Stimulated activated CD8-positive, alpha-beta memory T cell treated with anti-CD3 and anti-CD28 coated beads, Interleukin-2, amount 100 ng/mL, for 1 hour (primary cell): Measurements from ENCODE around the gene COX7A1.
"Not testable (repeated sequence)": the region's sequence is repeated elsewhere in the genome, so short reads cannot be mapped to it uniquely, and the experiment has no call there.

Source experiments
- DNase-seq, 2 donors: peaks; one replicate each; pipeline ENCODE4 v3.0.0-alpha.2; 2020; ENCODE audit warnings: low read depth in 2 of 2

COX7A1 gene

DNA sequence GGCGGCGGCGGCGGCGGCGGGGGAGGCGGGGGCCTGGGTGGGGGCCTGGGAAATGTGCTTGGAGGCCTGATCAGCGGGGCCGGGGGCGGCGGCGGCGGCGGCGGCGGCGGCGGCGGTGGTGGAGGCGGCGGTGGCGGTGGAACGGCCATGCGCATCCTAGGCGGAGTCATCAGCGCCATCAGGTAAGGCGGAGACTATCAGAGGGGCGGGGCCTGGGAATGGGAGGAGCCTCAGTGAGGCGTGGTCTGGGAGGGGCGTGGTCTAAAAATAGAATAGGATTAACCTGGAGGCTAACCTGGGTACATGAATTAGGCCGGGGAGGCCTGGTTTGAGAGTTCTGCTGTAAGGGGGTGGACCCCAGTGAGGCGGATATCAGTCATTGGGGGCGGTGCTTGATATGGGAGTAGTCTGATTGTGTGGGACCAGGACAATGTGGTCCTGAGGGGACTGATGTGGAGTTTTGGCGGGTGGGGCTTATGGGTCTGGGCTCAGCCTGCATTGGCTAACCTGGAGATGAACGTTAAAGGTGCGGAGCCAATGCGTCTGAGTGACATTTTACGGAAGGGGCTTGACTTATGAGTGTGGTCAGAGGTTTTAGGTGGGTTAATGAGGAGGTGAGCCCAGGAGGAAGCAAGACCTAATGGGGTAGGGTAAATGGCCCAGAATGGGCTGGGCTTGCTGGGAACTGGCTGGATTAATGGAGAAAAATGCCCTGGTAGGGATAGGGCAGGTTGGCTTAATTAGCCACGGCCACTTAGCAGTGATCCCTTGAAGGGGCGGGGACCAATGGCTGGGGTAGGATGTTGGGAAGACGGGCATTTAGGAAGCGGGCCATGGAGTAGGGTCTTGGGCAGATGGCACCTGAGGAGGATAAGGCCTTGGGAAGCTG lies 11.0 kb downstream of the COX7A1 start:
- peak; percentile 81 to 84 for DNase-seq

DNA sequence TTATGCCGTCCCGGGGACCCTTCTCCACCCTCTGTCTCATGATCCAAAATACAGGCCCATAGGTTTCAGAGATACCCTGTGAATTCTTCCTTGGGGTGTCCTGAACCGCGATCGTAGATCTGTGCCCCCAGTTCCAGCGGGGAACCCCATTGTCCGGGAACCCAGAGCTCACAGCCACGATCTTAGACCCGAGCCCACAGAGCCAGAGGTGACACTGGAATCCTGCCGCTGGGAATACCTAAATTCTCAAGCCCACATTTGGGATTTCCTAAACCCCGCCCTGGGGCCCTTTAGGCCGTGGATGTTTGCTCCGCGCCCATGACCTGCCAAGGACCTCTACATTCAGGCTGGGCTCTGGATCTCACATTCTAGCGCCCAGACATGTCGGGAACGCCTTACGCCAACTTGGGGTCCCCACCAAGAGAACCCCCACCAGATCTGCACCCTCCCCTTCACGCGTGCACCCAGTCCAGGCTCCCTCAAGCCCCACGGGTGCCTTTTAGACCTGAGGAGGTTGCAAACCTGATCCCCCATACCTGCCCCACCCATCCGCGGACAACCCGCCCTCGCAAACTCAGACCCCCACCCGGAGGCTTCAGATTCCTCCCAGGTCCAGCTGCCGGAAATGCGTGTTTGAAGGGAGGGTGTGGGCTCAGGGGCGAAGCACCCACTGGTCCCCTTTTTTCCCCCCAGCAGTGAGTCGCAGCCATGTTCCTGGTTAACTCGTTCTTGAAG lies 11.8 kb downstream of the COX7A1 start:
- DNase-seq, result no peak

DNA sequence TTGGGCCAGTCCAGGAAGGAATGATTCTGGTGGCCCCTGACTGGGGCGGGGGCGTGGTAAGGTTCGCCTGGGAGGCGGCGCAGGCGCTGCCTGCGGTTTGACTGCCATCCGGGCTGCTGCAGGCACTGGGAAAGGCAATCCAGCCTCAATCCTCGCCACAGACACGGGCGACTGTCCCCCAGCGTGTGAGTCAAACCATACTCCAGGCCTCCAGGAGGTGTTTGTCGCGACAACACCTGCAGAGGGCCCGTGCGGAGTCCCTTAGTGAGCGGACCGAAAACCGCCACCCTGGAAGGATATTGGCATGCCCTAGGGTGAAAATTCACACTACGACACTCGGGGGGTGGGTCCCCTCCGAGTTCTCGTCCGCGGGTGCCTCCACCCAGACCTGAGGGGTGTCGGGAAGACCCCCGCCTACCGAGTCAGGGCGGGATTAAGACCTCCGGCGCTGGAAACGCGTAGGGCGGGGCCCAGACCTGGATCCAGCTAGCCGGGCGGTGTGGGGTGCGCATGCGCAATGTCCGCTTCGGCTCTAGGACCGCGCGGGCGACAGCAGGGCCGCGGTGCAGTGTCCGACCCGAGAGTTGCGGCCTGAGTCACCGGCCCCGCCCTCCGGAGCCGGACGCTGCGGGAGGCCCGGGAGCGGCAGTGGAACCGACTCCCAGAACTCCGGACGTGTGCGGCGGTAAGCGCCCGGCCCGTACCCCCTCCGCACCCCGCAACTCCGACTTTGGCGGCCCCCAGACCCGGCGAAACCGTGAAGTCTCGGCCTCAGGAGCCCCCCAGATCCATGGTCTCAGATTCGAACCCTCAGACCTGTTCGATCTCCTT lies 12.6 kb downstream of the COX7A1 start, which contains the start of gene CAPNS1:
CAPNS1 (plus strand) TSS at position 594 of the 831 bp plus-strand sequence. CDS start 946 bp downstream, outside the sequence.
- DNase-seq, result peak; percentile 87

DNA sequence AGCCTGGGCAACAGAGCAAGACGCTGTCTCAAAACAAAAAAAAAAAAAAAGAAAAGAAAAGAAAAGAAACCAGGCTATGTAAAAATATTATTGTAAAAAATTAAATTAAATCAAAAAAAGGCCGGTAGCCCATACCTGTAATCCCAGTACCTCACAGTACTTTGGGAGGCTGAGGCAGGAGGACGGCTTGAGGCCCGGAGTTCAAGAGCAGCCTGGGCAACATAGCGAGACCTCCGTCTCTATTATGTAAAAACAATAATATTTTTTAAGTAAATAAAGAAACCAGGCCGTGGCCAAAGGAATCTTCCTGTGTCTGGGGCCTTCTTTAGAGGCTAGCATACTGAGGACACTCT lies 13.2 kb downstream of the COX7A1 start:
- DNase-seq, result no peak

DNA sequence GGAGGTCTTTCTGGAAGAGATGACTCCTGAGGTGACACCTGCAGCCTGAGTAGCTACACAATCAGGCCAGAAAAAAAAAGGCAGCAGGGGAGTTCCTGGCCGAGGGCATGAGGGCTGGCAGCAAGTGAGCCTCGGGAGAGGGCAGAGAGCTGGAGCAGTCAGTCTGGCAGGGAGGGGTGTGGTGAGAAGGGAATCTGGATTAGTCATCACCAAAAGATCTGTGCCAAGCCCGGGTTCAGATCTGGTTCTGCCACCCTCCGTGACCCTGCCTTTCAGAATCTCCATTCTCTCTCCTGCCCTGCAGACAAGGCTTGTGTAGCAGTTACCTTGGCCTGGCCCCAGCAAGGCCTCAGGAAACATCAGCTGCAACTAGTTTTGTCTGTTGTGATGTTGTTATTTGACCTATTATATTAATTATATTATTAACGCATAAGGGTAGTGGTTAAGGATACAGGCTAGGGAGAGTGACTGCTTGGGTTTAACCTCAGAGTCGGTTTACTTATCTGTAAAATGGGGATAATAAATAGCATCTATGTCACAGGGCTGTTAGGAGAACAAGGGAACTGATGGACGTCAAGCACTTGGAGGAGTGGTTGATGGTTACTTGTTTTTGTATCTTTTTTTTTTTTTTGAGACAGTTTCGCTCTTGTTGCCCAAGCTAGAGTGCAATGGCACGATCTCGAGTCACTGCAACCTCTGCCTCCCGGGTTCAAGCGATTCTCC lies 15.1 kb downstream of the COX7A1 start:
- no peak for DNase-seq

DNA sequence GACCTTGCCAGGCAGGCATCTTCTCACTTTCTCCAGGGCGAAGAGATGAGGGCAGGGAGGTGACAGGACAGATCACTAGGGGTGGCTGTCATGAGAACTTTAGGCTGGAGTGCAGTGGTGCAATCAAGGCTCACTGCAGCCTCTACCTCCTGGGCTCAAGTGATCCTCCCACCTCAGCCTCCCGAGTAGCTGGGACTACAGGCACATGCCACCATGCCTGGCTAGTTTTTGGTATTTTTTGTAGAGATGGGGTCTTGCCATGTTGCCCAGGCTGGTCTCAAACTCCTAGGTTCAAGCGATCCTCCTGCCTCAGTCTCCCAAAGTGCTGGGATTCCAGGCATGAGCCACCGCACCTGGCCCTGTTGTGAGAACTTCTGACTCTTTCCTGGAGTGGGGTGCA lies 17.4 kb downstream of the COX7A1 start:
- DNase-seq, result not testable (repeated sequence)

DNA sequence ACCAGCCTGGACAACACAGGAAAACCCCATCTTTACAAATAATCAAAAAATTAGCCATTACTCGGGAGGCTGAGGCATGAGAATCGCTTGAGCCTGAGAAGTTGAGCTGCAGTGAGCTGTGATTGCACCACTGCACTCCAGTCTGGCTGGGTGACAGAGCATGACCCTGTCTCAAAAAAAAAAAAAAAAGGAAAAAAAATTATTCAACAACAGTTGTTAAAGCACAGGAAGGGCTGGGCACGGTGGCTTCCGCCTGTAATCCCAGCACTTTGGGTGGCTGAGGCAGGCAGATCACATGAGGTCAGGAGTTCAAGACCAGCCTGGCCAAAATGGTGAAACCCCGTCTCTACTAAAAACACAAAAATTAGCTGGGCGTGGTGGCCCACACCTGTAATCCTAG lies 21.0 kb downstream of the COX7A1 start:
- DNase-seq, result not testable (repeated sequence)

DNA sequence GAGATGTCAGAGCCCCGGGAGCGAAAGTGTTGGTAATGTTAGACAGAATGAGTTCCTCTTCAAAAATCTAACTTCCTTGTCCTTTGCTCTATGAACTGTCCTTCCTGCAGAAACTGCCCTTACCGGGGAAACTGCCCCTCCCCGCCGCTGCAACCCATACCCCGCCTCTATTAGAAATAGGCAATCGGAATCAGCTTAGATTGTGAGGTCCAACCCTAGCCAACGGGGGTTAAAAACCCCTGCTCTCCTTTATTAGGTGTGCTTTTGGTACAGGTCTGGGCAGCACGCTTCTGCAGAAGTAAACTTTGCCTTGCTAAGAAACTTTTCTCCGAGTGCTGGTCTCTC lies 23.9 kb downstream of the COX7A1 start:
- no peak for DNase-seq

DNA sequence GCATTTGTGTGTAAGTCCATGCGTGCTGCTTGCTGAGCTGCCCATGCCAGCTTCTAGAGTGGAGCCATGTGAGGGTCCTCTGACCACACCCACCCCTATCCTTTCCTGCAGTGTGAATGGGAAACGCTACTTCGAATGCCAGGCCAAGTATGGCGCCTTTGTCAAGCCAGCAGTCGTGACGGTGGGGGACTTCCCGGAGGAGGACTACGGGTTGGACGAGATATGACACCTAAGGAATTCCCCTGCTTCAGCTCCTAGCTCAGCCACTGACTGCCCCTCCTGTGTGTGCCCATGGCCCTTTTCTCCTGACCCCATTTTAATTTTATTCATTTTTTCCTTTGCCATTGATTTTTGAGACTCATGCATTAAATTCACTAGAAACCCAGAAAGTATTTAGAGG lies 26.7 kb downstream of the COX7A1 start:
- DNase-seq, result no peak

DNA sequence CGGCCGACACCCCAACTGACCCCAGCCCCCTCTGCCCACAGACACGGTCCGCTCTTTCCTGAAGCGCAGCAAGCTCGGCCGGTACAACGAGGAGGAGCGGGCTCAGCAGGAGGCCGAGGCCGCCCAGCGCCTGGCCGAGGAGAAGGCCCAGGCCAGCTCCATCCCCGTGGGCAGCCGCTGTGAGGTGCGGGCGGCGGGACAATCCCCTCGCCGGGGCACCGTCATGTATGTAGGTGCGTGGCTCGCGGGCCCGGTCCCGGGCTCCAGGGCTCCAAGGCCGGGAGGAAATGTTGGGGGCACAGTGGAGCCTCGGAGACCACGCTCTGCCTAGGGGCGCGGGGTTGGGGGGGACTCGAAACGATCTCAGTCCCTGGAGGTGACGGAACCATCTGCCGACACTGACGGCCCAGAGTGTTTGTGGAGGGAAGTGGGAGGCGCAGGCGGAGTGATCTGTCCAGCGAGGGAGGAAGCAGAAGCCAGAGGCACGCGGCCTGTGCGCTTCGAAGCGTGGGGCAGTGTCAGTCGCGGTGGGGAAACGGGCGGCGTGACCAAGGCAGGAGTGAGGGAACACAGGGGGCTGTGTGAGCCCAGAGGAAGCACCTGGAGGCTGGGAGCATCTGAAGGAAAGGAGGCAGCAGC lies 30.6 kb downstream of the COX7A1 start:
- no peak for DNase-seq

DNA sequence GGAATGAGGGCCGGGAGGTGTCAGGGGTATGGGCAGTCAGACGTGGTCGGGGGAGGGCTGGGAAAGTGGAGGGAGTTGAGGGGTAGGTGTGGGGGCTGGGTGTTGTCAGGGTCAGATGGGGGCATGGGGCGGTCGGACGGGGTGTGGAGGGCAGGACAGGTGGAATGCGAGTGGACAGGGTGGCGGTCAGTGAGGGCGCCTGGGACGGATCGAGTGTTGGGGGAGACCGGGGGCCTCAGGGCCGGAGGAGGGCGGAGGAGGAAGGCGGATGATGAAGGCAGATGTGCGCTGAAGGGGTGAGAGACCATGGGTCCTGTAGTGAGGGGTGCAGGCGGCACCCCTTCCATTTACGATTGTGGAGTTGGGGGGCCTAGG lies 31.3 kb downstream of the COX7A1 start:
- no peak for DNase-seq

DNA sequence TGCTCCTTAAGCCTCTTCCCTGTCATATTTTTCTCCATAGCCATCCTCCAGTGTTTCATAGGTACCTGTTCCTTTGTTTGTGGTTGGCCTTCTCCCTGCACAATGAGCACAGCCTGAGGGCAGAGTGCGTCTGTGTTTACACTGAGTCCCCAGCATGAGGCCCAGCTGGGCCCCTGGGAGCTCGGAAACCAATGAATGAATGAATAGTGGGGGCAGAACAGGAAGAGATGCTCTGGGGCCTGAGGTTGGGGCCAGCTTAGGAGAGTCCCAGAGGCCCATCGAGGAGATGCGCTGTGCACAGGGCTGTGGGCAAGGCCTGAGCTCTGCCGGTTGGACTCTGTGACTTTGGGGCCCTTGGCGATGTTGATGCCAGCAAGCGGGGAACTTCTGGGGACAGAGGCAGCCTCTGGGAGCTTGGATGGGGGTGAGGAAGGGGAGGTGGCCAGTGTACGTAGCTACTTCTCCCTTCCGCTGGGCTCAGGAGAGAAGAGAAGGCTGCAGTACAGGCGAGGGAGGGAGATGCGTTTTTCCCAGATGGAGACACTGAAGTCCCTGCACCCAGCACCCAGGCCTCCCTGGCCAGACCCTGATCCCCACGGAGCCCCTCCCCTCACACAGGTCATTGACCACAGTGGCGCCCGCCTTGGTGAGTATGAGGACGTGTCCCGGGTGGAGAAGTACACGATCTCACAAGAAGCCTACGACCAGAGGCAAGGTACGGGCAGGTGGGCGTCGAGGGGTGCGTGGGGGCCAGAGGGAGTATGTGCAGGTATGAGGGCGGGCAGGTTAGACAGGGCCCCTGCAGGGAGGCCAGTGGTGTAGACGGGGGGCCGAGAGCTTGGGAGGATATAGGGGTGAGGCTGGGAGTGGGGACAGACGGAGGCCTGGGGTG lies 31.9 kb downstream of the COX7A1 start:
- DNase-seq, result no peak

DNA sequence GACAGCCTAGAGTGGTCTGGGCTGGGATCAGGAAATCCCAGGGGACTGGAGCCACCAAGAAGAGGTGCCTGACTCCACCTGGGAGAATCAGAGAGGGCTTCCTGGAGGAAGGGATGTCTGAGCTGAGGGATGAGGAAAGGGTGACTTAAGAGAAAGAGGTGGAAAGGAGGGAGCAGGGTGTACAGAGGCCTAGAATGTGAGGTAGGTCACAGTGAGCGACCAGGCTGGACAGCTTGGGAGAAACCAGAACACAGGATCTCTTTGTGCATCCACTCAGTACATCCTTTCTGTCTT lies 36.0 kb downstream of the COX7A1 start:
- DNase-seq, result no peak

DNA sequence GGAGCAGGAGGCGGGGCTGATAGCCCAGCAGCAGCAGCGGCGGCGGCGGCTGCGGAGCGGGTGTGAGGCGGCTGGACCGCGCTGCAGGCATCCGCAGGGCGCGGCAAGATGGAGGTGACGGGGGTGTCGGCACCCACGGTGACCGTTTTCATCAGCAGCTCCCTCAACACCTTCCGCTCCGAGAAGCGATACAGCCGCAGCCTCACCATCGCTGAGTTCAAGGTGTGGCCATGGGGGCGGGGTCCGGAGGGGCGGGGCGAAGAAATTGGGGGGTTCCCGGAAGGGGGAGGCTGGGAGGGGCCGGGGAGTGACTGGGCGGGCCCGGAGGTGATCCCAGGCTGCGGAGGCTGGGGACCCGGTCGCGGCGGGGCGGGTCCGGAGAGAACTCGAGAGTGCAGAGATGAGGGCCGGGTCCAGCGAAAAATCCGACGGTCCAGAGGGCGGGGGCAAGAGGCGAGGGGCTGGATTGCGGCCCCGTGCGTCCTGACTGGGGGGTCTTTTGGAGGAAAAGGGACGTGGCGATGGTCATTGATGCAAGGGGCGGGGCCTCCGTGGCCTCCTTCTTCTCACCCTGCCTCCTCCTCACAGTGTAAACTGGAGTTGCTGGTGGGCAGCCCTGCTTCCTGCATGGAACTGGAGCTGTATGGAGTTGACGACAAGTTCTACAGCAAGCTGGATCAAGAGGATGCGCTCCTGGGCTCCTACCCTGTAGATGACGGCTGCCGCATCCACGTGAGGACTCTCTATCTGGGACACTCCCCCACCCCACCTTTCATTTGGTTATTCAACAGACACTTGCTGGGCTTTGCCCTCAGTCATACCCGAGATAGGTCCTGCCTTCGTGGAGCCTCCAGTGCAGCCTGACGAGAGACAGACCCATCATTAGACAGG lies 36.5 kb downstream of the COX7A1 start, which contains the start of gene TBCB:
TBCB (plus strand) TSS at position 16 of the 891 bp plus-strand sequence; CDS start at position 109, 93 bp downstream.
- DNase-seq, result peak; percentile 79 to 89

DNA sequence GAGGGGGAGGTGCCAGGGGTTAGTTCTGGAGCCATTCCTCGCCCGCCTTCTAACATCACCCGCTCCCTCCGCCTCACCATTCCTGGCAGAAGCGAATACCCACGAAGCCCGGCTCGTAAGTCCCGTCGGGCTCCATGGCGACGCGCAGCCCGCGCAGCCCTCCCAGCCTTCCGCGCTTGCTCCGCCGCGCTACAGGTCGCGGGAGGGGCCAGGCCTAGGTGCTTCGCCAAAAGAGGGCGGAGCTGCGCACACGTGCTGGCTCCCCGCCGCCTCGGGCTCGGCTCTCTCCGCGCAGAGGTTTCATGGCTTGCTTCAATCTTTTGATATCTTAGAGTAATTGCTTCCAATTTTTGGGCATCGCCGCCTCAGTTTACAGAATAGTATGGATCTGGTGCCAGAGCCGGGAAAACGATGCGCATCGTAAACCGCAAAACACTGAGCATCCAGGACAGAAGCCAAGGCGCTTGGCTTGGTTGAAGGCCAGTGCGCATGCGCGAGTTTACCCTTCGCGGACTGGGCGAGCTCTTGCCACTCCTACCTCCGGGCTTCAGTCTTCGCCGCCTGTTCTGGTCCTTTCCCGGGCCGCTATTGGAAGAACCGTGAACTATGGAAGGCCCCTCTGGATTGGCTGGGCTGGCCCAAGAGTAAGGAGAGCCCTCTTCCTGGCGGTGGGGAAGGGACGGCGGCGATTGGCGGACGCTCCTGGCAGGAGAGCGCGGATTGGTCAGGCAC lies 37.4 kb downstream of the COX7A1 start, which contains the start of gene POLR2I:
POLR2I (minus strand) TSS at position 155 of the 732 bp plus-strand sequence; CDS start at position 136, 19 bp downstream.
- DNase-seq, result peak; percentile 96 to 97

DNA sequence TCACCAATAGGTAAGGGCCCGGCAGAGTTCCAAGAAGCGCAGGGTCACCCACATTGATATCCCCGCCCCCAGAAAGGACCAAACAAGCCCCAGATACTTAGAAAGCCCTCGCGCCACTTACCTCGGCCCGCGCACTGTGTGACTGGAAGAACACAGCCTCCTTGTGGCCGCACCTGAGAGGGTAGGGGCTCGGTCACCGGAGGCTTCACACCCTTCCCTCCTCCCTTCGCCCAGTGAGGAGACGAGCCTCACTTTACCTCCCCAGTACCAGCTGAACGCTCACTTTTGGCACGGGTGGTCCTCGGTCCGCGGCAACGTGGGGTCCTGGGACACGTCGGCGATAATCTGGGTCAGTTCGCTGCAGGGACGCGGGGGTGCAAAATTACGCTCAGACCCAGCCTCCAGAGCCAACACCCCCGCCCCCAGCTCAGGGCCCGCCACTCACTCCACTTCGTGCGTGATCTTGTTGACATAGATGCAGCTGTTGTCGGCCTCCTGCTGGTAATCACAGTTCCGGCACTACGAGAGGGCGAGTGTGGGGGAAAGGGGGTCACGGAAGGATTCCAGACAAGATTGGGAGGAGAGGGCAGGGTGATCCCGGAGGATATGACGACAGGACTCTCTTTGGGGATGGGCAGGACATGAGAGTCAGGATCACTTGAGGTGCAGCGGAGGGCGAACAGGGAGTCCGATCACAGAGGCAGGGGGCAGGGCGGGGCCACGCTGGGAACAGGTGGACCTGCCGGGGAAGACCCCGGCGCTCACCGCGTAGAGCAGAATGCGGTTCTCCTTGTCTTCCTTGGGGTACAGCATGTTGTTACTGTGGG lies 38.1 kb downstream of the COX7A1 start:
- no peak for DNase-seq

DNA sequence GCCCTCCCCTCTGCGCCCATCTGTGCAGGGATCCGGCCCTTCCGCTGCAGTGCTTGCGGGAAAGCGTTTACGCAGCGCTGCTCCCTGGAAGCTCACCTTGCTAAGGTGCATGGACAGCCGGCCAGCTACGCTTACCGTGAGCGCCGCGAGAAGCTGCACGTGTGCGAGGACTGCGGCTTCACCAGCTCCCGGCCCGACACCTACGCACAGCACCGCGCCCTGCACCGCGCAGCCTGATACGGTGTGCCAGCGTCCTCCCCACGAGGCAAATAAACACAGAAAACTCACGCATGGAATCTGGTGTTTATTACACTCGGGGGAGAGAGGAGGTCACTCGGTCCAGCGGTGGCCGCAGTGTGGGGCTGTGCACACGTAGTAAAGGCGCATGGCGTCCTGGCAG lies 38.8 kb downstream of the COX7A1 start:
- no peak for DNase-seq
